GM19452 (cell line): ENCODE results near the gene PRRT1.
"Not testable (repeated sequence)": the region's sequence is repeated elsewhere in the genome, so short reads cannot be mapped to it uniquely, and the experiment has no call there.

ENCODE experiments used
- ATAC-seq: cut with Tn5 transposase; IDR thresholded peaks from one replicate; pipeline ENCODE4 v1.9.1; 2021; ENCODE audit not compliant: unreplicated experiment

PRRT1 gene

DNA sequence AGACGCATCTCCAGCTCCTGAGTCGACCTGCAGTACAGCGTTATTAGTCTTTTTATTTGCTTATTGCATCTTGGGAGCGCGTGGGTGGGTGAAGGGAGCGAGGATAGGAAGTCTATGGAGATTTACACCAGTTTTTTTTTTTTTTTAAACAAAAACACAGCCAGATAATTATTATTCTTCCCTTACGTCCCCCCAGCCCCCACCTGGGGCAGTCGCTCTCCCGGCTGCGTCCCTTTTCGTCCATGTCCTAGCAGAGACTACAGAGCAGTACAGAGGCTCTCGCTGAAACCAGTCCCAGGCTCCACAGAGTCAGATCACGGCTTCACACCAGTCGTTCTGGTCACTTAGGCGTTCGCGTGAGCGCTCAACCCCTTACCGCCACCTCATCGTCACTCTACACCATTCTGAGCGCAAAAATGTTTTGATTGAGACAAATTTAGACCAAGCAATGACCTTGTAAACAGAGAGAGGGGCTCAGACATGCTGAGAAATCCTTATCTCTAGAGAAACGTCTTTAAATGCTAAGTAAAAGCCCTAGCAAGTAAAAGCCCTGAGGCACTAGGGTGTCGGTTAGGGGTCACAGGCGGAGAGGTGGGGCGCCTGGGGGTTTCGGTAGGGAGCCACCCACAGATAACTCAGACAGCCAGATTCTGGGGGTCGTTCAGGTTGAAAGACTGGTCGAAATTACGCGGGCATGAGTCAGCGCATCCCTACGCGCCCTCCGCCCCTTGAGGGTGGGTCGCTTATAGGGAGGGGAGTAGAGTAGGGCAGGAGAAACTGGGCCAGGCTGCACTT is 1.2 kb upstream of the PRRT1 start:
- ATAC-seq, result no peak

- ATAC-seq, result no peak
These were observed 417 bp downstream of the PRRT1 start for GRCh38 chr6:32151181-32151862.

DNA sequence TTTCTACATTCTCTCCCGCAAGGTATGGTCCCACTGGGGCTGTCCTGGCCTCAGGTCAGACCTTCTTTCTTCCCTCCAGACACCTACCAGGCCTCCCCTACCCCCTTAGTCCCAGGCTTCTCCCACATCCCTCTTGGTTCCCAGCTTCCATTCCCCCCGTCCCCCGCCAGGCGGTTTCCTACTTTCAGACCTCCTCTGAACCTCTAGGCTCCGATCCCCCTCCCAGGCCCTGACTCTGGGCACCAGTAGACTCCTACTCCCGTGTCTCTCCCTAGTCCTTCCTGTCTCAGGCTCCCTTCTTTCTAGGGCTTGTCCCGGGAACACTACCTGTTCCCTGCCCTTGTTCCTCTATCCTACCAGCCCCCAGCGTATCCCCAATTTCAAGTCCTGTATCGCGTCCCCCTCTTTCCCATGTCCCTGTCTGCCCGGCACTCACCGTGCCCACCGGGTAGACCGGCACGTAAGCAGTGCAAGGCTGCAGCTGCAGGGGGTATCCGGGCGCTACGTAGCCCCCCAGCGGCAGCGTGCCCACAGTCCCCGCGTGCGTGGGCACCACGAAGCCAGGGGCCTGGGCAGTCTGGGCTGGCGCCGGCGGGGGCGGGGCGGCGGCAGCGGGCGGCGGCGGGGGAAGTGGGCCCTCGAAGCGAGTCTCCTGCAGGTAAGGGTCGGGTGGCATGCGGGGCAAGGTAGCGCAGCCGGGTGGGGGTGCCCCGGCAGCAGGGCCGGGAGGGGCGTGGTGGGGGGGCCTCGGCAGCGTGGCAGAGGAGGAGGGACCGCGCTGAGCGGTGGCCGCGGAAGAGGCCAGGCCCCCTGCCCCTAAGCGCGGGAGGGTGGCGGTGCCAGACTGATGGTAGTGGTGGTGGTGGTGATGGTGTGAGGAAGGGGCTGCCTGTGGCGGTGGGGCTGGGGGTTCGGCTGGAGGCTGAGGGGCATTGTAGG is 1.5 kb downstream of the PRRT1 start:
- no peak for ATAC-seq

GRCh38 chr6:32149092-32149755 is 2.5 kb downstream of the PRRT1 start:
- no peak for ATAC-seq

DNA sequence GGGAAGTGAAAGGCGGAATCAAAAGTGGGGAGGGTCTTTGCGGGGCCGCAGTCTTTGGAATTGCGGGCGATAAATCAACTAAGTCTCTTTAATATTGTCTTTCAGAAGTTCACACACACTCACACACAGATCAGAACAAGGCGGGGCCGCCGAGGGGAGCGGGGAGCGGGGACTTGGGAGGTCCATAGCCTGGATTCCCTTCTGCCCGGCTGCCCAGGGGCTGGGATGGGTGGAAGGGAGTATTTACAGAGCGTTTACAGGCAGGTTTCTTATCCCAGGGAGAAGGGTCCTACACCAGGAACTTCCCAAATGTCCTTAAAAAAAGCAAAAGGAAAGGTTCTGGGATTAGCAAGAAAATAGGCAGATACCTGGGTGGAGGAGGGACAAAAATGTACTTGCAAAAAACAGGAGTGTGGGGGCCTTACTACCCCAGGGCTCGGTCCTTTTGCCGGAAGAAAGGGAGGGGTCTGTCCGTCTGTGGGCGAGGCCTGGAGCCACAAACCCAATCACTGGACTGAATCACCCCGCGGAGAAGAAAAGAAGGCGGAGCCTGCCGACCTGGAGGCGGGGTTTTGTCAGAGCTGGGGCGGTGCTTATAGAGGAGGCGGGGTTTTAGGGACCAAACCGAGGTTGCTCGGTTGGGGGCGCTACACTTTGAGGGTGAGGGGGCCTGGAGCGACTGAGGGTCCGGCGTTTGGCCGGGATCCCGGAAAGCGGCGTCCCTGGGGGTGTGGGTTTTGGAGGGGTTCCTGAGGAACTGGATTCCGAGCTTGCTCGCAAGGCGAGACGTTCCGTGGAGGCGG is 3.2 kb downstream of the PRRT1 start:
- ATAC-seq, result no peak

DNA sequence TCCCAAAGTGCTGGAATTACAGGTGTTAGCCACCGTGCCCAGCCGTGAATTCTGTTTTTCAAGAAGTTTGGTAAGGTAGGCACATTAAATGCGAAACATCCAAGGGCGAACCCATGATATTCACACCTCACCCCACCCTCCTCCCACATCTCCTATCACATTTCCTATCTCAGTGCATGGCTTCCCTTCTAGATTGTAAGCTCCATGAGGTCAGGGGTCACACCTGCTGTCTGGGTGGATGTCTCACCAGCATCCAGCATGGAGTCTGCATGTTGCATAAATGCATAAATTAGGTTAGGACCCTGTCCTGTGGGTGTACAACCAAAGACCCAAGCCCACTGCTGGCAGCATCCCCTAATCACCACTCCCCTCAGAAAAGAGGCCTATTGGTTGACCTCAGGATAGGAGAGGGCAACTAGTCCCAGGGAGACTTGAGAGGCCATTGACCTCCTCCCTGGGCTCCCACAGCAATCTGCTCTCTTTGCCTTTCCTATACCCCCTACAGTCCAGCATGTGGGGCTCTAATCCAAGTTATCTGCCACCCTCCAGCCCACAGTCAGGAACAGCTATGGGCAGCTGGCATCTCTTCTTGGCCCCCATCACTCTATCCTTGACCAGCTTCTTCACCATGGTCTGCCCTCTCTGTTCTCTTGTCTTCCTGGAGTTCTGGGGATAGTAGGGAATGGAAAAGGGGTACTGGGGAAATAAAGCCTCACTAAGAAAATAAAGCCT is 4.2 kb downstream of the PRRT1 start:
- no peak for ATAC-seq

- ATAC-seq, result no peak
These were observed 5.1 kb downstream of the PRRT1 start for GRCh38 chr6:32146687-32147086.

GRCh38 chr6:32146287-32146686 is 5.5 kb downstream of the PRRT1 start:
- no peak for ATAC-seq

- ATAC-seq, result not testable (repeated sequence)
These were observed 7.5 kb downstream of the PRRT1 start for GRCh38 chr6:32144238-32144637.

GRCh38 chr6:32140420-32141046 is 11.2 kb downstream of the PRRT1 start:
- ATAC-seq, result no peak

DNA sequence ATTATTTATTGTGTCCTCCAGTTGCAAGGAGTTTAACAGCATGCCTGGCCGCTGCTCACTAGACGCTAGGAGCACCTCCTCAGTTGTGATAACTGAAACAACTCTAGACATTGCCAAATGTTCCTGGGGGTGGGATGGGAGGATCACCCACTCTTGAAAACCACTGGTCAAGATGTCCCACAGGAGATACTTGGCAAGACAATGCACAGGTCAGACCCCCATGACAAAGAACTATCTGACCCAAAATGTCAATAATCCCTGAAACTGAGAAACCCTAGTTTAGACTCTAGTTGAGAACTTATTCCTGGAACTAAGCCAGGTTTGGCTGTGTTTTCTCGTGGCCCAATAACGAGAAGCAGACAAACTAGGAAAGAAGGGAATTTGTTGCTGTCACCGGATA is 12.1 kb downstream of the PRRT1 start:
- ATAC-seq, result no peak

GRCh38 chr6:32137454-32137853 is 14.3 kb downstream of the PRRT1 start:
- no peak for ATAC-seq

DNA sequence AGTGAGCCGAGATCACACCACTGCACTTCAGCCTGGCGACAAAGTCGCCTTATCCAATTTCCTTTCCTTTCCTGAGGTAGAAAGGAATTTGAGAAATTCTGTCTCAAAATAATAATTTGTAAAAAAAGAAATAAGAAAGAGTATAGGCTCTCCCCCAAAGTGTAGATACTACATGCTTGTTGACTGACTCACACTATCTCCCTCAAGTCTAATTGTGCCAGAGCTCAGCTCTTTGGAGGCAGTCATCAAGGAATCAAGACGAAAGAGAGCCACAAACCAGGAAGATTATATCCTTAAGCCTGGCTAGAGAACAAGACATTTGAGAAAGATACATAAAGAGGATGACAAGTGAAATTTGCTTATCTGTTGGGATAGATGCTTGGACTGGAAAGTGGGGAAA is 18.0 kb downstream of the PRRT1 start:
- ATAC-seq, result no peak

- no peak for ATAC-seq
These were observed 19.6 kb downstream of the PRRT1 start for GRCh38 chr6:32132110-32132509.

DNA sequence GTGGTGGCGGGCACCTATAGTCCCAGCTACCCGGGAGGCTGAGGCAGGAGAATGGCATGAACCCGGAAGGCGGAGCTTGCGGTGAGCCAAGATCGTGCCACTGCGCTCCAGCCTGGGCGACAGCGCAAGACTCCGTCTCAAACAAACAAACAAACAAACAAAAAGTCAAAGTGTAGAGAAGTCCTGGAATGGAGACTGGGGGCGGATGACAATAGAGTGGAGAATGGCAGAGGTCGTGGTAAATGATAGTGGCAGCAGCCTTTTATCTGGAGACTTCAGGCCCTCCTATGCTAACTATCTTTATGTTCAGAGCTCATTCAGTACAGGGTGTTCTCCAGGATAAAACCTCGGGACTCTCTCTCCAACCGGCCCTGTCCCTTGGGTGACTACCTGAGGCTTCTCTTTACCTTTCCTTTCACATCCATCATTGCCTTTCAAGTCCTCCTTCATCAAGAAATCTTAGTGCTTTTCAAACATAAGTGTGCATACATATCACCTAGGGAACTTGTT is 20.2 kb downstream of the PRRT1 start:
- no peak for ATAC-seq

- no peak for ATAC-seq
These were observed 22.2 kb downstream of the PRRT1 start for GRCh38 chr6:32129297-32130088.

GRCh38 chr6:32128751-32129296 is 22.9 kb downstream of the PRRT1 start:
- no peak for ATAC-seq
